NCI-H526 (cell line): ENCODE measurements around the gene CRTC1.

Experiments used
- DNase-seq, 2 experiments: peaks; one replicate each; lab custom pipeline; 2025; lab: John Stamatoyannopoulos, UW

The CRTC1 gene

DNA sequence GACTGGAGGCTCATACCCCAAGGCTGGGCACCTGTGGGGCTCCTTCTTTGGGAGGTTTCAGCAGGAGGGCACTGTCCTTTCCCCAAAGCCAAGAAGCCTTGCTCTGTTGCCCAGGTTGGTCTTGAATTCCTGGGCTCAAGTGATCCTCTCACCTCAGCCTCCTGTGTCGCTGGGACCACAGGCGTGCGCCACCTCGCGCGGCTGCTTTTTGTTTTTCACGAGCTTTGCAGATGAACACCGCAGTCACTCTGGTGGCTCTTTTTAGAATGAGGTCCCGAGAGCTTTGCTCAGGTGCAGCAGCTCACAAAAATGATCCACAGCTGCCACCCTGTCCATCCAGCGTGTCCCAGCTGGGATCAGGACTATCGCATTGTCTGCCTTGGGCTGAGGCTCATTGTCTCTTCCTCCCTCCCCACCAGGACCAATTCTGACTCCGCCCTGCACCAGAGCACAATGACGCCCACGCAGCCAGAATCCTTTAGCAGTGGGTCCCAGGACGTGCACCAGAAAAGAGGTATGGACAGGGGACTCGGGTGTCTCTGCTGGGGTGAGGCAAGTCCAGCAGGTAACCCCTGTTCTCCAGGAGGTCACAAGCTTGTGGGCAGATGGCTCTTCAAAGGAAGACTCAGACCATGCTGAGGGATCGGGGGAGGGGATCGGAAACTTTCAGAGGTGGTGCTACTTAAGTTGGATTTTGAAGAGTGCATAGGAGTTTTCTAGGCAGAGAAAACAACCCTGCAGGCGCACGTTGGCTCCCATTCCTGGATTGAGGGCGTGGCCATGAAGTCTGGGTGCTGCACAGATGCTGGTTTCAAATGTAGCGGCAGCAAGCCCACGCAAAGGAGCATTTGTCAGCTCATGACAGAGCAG lies 66.1 kb downstream of the CRTC1 start:
- no peak for DNase-seq

DNA sequence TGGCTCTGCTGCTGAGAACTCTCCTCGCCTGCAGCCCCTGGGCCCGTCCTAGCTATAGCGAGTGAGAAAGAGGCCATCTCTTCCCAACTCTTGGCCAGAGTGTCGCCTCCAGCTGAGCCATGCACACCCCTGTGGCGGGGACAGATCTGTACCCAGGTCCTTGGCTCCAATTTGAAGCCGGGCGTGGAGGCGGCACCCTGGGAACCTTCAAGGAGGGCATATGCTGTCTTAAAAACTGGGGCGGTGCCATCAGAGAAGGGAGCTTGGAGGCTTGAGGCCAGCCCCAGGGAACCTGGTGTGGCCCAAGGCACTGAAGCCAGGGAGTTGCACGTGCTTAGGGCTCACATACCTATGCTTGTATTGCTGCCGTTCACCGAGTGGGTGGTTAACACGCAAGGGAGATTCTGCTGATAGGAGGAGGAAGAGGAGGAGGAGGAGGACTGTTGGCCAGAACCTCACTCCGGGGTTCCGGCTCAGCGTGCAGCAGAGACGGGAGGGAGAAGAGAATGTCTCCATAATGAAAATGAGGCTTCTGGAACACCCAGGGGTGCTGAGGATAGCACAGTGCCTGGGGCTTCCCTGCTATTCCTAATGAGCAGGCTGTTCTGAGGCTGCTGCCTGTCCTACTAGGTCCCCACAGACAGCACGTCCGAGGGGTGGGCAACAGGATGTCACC lies 67.0 kb downstream of the CRTC1 start:
- no peak for DNase-seq

DNA sequence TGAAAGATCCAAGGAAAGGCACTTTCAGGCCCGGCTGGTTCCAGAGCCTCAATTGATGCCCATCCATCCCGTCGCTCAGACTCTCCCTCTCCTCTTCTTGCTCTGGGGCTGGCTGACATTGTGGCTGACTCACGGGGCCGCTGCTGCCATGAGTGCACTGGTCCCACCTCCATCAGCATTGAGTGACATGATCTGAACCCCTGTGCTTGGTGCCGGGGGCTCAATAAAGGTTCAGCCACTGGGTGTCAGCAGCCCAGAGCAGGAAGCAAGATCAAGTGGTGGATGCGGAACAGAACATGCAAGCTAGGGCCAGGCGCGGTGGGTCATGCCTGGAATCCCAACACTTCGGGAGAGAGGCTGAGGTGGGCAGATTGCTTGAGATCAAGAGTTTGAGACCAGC lies 68.1 kb downstream of the CRTC1 start:
- no peak for DNase-seq

DNA sequence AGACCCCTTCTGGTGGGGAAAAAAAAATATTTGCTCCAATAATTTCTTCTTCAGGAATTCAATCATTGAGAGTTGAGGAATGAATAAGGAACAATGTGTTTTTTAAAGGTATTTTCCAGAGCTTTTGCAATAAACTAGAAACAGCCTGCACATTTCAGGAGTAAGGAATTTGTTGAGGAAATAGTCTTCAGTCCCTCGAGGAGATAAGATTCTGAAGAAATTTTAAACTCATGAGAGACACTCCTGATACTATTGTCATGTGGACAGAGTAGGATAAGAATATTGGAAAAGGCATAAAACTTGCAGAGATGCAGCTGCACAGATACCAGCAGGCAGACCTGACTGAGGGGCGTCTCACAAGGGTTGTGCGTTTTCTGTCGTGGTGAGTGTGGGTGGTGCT lies 71.0 kb downstream of the CRTC1 start:
- no peak for DNase-seq

GRCh38 chr19:18756896-18757295 lies 73.4 kb downstream of the CRTC1 start:
- no peak for DNase-seq

DNA sequence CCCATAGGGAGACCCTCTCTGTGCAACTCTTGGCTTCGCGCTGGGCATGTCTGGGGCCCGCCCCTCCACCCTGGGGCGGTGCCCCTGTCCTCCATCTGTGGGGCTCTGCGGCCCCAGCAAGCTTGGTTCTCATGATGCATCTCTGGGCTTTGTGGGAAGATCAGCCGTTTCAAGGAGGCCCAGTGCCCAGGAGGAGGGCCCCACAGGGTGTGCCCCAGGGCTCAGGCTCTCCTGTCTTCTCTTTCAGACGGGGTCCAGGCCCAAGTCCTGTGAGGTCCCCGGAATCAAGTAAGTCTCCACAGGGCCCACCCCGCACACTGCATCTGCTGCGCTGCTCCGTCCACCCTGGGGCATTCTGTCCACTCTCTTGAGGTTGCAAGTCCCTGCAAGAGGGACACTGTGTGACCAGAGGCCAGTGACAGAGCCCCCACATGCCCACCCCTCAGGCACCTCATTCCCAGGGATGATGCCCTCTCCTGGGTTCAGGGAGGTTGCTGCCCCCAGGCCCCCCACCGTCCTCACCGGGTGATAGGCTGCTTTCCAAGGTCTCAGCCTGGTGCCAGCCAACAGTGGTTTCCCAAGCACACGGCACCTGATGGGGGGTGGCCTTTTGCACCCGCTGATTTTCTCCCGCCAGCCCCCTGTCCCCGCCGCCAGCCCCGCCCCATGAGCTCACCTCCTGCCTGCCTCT lies 76.0 kb downstream of the CRTC1 start:
- DNase-seq, result no peak

GRCh38 chr19:18759995-18760426 lies 76.5 kb downstream of the CRTC1 start:
- DNase-seq, result no peak

DNA sequence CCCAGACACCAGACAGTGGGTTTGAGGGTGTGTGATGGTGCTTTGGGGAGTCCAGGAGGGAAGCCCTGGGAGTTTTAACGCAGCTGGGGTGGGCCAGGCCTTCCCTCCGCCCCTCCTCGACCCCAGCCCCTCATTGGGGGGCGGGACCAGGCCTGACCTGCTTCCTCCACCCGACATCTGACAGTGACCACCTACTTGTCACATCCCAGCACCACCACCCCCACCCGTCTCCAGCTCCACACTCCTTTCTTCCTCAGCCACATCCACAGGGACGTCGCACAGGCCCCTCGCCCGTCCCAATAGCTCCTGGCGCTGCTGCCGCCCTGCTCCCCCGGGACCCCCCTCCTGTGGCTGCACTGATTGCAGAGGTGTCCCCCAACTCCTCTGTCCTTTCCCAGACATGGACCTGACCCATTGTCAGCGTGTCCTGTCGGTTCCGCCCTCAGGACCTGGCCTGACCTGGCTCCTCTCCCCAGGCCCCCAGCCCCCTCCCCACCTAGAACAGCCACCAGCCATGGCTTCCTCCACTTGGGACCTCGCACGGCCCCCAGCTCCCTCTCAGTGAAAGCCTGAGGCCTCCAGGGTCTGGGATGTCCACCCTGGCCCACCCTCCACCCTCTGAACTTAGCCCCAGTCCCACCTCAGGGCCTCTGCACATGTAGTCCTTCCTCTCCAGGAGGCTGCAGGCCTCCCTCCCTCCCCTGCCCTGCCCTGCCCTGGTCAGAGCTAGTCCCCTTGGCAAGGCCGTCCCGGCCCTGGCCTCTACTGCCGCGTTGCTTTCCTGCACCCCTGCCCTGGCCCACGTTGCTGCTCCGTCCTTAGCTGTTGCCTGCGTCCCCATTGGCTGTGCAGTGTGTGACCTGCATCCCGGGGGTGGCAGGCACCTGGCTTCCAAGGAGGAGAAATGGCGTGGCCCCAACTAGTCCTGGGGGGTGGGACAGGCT lies 77.2 kb downstream of the CRTC1 start:
- DNase-seq, result no peak

DNA sequence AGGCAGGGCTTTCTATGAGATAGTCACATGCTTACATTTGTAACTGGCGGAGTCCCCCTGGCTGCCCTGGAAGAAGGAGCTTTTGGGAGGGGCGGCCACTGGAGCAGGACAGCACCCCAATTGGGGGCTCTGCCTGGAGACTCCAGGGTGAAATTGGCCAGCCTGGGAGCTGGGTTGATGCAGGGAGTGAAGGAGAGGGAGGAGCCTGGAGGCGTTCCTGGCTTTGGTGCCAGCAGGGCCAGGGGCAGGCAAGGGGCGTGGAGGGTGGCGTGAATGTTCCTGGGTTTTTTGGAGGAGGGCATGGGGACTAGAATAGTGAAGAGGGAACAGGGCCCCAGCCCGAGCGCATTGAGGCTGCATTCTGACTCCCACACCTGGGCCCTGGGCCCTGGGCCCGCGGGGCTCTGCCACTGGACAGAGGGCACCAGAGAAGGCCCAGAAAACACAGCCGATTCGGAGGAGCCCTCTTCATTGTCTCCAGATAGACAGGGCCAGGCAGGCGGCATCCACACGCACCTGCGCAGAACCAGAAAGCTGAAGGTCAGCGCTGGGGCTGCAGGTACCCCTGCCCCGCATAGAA lies 78.1 kb downstream of the CRTC1 start:
- DNase-seq, result no peak

GRCh38 chr19:18762125-18763023 lies 78.9 kb downstream of the CRTC1 start:
- peak in 1 of 2 experiments; percentile 39 for DNase-seq

DNA sequence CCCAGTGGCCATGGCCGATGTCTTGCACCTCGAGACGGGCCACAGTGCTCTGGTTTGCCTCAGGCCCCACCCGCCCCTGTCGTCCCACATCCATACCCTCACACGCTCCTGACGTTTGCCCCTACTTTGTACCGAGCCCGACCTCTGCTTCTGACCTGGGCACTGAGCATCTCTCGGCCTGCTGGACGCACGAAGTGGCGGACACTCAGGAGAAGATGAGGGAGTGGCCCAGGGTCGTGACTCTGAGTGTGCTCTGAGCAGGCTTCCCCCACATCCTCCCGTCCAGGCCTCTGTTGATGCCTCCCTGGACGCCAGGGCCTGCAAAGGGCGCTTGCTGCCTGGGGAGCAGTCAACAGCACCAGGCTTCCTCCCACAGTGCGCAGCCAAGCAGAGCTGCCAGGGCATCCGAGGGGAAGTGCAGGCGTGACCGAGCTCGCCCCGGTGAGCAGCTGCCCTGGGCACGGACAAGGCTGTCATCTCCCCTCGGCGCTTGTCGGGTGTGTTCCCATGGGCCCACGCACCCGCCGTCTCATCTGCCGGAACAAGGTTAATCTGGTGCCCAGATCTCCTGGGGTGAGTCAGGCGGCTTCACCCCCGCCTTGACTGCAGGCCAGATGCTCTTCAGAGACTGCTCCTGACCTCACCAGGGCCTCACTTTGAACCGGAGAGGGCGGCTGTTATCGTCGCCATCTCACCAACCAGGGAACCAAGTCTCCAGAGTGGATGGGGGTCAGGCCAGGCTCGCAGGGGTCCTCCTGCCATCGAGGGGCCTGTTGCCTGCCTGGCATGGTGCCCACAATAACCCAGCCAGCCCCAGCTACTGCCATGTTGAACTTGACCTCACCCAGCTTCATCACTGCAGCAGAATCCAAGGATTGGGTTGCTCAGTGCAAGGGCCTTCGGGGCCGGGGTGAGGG lies 80.5 kb downstream of the CRTC1 start:
- DNase-seq, result no peak

GRCh38 chr19:18764591-18765051 lies 81.1 kb downstream of the CRTC1 start:
- no peak for DNase-seq

DNA sequence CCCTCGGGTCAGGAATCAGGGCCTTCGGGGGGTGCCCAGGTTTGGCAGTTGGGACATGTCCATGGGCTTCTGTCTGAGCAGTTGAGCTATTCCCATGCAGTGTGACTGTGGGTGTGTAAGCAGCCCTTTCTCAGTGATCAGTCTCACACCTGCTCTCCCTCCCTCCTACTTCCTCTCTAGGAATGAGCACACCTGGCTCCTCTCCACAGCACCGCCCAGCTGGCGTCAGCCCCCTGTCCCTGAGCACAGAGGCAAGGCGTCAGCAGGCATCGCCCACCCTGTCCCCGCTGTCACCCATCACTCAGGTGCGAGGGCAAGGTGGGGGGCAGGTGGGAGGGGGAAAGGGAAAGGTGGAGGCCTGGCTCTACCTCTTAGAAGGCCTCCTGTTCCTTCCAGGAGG lies 81.7 kb downstream of the CRTC1 start:
- no peak for DNase-seq

DNA sequence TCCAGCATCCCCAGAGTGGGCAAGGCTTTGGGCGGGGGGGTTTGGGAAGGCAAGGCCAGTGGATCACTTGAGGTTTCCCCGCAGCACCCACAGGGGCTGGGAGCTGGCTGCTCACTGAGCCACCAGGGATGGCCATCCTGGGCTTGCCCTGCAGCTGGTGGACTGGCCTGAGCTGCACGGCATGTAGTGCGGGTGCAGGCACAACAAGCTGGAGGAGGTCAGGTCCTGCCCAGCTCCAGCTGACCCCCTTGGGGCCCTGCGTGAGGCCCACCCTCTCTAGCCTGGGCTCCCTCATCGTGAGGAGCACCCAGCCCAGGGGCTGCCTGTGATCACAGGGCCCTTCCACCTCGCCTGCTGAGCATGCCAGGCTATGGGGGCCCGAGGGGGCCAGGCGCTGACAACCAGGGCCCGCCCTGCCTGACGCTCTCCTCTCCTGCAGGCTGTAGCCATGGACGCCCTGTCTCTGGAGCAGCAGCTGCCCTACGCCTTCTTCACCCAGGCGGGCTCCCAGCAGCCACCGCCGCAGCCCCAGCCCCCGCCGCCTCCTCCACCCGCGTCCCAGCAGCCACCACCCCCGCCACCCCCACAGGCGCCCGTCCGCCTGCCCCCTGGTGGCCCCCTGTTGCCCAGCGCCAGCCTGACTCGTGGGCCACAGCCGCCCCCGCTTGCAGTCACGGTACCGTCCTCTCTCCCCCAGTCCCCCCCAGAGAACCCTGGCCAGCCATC lies 84.7 kb downstream of the CRTC1 start:
- DNase-seq, result no peak

- no peak for DNase-seq
These were observed 85.8 kb downstream of the CRTC1 start for GRCh38 chr19:18768997-18769891.

GRCh38 chr19:18769989-18770528 lies 86.6 kb downstream of the CRTC1 start:
- no peak for DNase-seq
